H1 (cell line): ENCODE data around the gene NCK2. TPM values are rescaled to one million over a fixed set of nuclear protein-coding genes. Genes with fewer than 3 reads are reported as not detected.

Experiments
- BCL11A ChIP-seq, 2 experiments: IDR thresholded peaks; one replicate each; pipeline ENCODE4 v1.6.1; 2011; ENCODE audit warnings: low read depth in 2 of 2, low read length in 2 of 2, mild to moderate bottlenecking in 2 of 2
- EGR1 ChIP-seq: IDR thresholded peaks from 2 replicates; pipeline ENCODE4 v1.6.1; 2011; ENCODE audit warnings: low read depth, low read length, borderline replicate concordance
- GABPA ChIP-seq: IDR thresholded peaks from 2 replicates; pipeline ENCODE4 v1.6.1; 2011; ENCODE audit warnings: mild to moderate bottlenecking, low read length, moderate library complexity, borderline replicate concordance; ENCODE audit not compliant: insufficient read depth
- RAD21 ChIP-seq, 2 experiments: IDR thresholded peaks in 1 of 2; conservative IDR thresholded peaks in 1 of 2; 2 replicates each; pipeline ENCODE4 v1.6.1; 2011; ENCODE audit warnings: low read depth in 2 of 2, low read length in 2 of 2, improper control_type of control experiment in 1 of 2, inconsistent platforms in 1 of 2, mild to moderate bottlenecking in 1 of 2, moderate library complexity in 1 of 2
- ZNF274 ChIP-seq: IDR thresholded peaks from 2 replicates; pipeline ENCODE4 v1.7.0; 2012; ENCODE audit warnings: low read length, borderline replicate concordance; ENCODE audit errors: extremely low read depth
- polyA plus RNA-seq, 7 experiments: library from polyadenylated mRNA; depleted of rRNA in 3 of 7; stranded (reverse) in 5 of 7; unstranded in 2 of 7; fragments of >200 nt in 5 of 7; fragments of 200-250 nt in 2 of 7; gene quantifications; 1 replicate in 5 of 7; 2 replicates in 1 of 7; 4 replicates in 1 of 7; pipeline versions ENCODE4 v1.2.1 to v1.2.3, GENCODE V29; 2011 to 2013; ENCODE audit warnings: missing spikeins in 2 of 7, mixed read lengths in 2 of 7
- total RNA-seq: library from RNA; stranded (reverse); fragmentation: NEBNext Ultra II Directional; extraction: Animal tissue kit (Norgen Biotek cat#: 25700); gene quantifications from 2 replicates; pipeline ENCODE4 v1.2.1, GENCODE V29; 2021
- TF ChIP-seq, protein P1 (sequence below): fragments of 300-600 bp; sonication (generic); IDR thresholded peaks from 2 replicates; pipeline ENCODE4 v1.7.1; 2012; ENCODE audit warnings: low read length, moderate library complexity, mild to moderate bottlenecking, inconsistent platforms; ENCODE audit not compliant: insufficient replicate concordance
- TF ChIP-seq, protein P2 (sequence below): IDR thresholded peaks from 2 replicates; pipeline ENCODE4 v1.6.1; 2011; ENCODE audit warnings: low read length, improper control_type of control experiment
- TF ChIP-seq, protein P3 (sequence below): IDR thresholded peaks from 2 replicates; pipeline ENCODE4 v1.6.1; 2012; ENCODE audit warnings: inconsistent platforms
- TF ChIP-seq, protein P4 (sequence below): IDR thresholded peaks from 2 replicates; pipeline ENCODE4 v1.6.1; 2012; ENCODE audit warnings: inconsistent platforms

The NCK2 gene
- total and polyA plus RNA-seq, 2 of the 8 experiments (the other 6 are each of a cell fraction or from before 2014, with no cell fraction given), result 30.3 to 65.7 TPM

GRCh38 chr2:105753380-105753779 is 8.7 kb downstream of the NCK2 start (continued):
- TF ChIP-seq, protein P1, sequence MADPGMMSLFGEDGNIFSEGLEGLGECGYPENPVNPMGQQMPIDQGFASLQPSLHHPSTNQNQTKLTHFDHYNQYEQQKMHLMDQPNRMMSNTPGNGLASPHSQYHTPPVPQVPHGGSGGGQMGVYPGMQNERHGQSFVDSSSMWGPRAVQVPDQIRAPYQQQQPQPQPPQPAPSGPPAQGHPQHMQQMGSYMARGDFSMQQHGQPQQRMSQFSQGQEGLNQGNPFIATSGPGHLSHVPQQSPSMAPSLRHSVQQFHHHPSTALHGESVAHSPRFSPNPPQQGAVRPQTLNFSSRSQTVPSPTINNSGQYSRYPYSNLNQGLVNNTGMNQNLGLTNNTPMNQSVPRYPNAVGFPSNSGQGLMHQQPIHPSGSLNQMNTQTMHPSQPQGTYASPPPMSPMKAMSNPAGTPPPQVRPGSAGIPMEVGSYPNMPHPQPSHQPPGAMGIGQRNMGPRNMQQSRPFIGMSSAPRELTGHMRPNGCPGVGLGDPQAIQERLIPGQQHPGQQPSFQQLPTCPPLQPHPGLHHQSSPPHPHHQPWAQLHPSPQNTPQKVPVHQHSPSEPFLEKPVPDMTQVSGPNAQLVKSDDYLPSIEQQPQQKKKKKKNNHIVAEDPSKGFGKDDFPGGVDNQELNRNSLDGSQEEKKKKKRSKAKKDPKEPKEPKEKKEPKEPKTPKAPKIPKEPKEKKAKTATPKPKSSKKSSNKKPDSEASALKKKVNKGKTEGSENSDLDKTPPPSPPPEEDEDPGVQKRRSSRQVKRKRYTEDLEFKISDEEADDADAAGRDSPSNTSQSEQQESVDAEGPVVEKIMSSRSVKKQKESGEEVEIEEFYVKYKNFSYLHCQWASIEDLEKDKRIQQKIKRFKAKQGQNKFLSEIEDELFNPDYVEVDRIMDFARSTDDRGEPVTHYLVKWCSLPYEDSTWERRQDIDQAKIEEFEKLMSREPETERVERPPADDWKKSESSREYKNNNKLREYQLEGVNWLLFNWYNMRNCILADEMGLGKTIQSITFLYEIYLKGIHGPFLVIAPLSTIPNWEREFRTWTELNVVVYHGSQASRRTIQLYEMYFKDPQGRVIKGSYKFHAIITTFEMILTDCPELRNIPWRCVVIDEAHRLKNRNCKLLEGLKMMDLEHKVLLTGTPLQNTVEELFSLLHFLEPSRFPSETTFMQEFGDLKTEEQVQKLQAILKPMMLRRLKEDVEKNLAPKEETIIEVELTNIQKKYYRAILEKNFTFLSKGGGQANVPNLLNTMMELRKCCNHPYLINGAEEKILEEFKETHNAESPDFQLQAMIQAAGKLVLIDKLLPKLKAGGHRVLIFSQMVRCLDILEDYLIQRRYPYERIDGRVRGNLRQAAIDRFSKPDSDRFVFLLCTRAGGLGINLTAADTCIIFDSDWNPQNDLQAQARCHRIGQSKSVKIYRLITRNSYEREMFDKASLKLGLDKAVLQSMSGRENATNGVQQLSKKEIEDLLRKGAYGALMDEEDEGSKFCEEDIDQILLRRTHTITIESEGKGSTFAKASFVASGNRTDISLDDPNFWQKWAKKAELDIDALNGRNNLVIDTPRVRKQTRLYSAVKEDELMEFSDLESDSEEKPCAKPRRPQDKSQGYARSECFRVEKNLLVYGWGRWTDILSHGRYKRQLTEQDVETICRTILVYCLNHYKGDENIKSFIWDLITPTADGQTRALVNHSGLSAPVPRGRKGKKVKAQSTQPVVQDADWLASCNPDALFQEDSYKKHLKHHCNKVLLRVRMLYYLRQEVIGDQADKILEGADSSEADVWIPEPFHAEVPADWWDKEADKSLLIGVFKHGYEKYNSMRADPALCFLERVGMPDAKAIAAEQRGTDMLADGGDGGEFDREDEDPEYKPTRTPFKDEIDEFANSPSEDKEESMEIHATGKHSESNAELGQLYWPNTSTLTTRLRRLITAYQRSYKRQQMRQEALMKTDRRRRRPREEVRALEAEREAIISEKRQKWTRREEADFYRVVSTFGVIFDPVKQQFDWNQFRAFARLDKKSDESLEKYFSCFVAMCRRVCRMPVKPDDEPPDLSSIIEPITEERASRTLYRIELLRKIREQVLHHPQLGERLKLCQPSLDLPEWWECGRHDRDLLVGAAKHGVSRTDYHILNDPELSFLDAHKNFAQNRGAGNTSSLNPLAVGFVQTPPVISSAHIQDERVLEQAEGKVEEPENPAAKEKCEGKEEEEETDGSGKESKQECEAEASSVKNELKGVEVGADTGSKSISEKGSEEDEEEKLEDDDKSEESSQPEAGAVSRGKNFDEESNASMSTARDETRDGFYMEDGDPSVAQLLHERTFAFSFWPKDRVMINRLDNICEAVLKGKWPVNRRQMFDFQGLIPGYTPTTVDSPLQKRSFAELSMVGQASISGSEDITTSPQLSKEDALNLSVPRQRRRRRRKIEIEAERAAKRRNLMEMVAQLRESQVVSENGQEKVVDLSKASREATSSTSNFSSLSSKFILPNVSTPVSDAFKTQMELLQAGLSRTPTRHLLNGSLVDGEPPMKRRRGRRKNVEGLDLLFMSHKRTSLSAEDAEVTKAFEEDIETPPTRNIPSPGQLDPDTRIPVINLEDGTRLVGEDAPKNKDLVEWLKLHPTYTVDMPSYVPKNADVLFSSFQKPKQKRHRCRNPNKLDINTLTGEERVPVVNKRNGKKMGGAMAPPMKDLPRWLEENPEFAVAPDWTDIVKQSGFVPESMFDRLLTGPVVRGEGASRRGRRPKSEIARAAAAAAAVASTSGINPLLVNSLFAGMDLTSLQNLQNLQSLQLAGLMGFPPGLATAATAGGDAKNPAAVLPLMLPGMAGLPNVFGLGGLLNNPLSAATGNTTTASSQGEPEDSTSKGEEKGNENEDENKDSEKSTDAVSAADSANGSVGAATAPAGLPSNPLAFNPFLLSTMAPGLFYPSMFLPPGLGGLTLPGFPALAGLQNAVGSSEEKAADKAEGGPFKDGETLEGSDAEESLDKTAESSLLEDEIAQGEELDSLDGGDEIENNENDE, result no peak
- TF ChIP-seq EGR1 (no peak), ZNF274 (no peak), RAD21 (IDR thresholded peaks at IDR 0.05 in 1 of 2, conservative IDR thresholded peaks at IDR 0.05 in 1 of 2; ENCODE audit: low read depth in 2 of 2, low read length in 2 of 2) (no peak), BCL11A (IDR thresholded peaks at IDR 0.05; ENCODE audit: low read depth in 2 of 2, low read length in 2 of 2) (no peak), GABPA (no peak)
- TF ChIP-seq, protein P2, sequence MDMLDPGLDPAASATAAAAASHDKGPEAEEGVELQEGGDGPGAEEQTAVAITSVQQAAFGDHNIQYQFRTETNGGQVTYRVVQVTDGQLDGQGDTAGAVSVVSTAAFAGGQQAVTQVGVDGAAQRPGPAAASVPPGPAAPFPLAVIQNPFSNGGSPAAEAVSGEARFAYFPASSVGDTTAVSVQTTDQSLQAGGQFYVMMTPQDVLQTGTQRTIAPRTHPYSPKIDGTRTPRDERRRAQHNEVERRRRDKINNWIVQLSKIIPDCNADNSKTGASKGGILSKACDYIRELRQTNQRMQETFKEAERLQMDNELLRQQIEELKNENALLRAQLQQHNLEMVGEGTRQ, result no peak
- TF ChIP-seq, protein P3, sequence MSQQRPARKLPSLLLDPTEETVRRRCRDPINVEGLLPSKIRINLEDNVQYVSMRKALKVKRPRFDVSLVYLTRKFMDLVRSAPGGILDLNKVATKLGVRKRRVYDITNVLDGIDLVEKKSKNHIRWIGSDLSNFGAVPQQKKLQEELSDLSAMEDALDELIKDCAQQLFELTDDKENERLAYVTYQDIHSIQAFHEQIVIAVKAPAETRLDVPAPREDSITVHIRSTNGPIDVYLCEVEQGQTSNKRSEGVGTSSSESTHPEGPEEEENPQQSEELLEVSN, result no peak
- TF ChIP-seq, protein P4, sequence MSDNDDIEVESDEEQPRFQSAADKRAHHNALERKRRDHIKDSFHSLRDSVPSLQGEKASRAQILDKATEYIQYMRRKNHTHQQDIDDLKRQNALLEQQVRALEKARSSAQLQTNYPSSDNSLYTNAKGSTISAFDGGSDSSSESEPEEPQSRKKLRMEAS, result no peak
